ENCODE results near the gene PNMA8C.

DNA sequence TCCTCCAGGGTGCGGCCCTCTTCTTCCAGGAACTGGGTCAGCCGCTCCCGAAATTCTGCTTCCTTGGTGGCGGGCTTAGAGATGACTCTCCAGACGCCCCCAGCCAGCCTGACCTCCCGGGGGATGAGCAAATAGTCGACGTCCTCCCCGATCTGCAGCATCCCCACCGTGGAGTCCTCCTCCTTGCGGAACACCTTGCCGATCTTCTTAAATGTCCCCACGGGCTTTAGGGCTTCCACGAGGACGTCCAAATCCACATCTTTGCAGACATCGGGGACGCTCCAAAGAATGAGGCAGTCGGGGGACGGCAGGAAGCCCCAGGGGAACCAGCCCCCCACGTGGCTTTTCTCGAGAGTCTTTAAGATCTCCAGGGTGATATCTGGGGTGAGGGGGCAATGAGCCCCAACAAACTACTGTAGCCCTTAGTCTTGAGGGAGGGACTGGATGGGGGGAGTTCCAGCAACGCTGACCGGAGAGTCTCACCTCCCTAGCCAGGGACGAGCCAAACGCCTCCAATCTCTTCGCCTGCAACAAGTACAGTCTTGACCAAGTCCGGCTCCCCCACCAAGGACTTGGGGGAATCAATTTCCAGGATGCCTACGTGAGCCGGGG, 16.0 kb downstream of the PNMA8C start:
- TF ChIP-seq, protein P1, sequence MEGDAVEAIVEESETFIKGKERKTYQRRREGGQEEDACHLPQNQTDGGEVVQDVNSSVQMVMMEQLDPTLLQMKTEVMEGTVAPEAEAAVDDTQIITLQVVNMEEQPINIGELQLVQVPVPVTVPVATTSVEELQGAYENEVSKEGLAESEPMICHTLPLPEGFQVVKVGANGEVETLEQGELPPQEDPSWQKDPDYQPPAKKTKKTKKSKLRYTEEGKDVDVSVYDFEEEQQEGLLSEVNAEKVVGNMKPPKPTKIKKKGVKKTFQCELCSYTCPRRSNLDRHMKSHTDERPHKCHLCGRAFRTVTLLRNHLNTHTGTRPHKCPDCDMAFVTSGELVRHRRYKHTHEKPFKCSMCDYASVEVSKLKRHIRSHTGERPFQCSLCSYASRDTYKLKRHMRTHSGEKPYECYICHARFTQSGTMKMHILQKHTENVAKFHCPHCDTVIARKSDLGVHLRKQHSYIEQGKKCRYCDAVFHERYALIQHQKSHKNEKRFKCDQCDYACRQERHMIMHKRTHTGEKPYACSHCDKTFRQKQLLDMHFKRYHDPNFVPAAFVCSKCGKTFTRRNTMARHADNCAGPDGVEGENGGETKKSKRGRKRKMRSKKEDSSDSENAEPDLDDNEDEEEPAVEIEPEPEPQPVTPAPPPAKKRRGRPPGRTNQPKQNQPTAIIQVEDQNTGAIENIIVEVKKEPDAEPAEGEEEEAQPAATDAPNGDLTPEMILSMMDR (IDR thresholded peaks at IDR 0.05) = no peak
- TF ChIP-seq ZFX (IDR thresholded peaks at IDR 0.05; ENCODE audit: borderline replicate concordance) = no peak

All from 22Rv1 (cell line).